SK-N-SH treated with all-trans-retinoic acid at 6 μM for 48 hours (cell line): Measurements from ENCODE around the gene CEBPA.
"Not testable (repeated sequence)": the region's sequence is repeated elsewhere in the genome, so short reads cannot be mapped to it uniquely, and the experiment has no call there.

ENCODE experiments used
- ATAC-seq: fragments of 200-7000 bp; cut with Tn5 transposase; 3 replicates; pipeline ENCODE4 v1.9.1; 2020; ENCODE audit warnings: mild to moderate bottlenecking, moderate library complexity
- ARNTL ChIP-seq: fragments of 450-650 bp; formaldehyde crosslinking; IDR thresholded peaks from 2 replicates; pipeline ENCODE4 v1.5.0; 2020; ENCODE audit warnings: low read depth, mild to moderate bottlenecking, moderate library complexity, borderline replicate concordance
- BACH2 ChIP-seq: fragments of 250-450 bp; sonication (Bioruptor Pico); IDR thresholded peaks from 2 replicates; pipeline ENCODE4 v1.9.0; 2021; ENCODE audit warnings: mild to moderate bottlenecking, borderline replicate concordance
- CSDC2 ChIP-seq: fragments of 250-450 bp; sonication (Bioruptor Pico); IDR thresholded peaks from 2 replicates; pipeline ENCODE4 v1.5.0; 2020; ENCODE audit warnings: mild to moderate bottlenecking, moderate library complexity
- ESRRG ChIP-seq: fragments of 250-450 bp; sonication (Bioruptor Pico); IDR thresholded peaks from 2 replicates; pipeline ENCODE4 v1.6.1; 2021; ENCODE audit warnings: mild to moderate bottlenecking
- ISL1 ChIP-seq: fragments of 250-450 bp; sonication (Bioruptor Pico); IDR thresholded peaks from 2 replicates; pipeline ENCODE4 v2.1.2; 2022; ENCODE audit warnings: mild to moderate bottlenecking, moderate library complexity
- OSR1 ChIP-seq: fragments of 250-450 bp; sonication (Bioruptor Pico); IDR thresholded peaks from 2 replicates; pipeline ENCODE4 v1.8.0; 2022; ENCODE audit warnings: moderate library complexity, mild to moderate bottlenecking, inconsistent platforms
- PPARA ChIP-seq: fragments of 250-450 bp; sonication (Bioruptor Pico); IDR thresholded peaks from 2 replicates; pipeline ENCODE4 v1.5.0; 2020; ENCODE audit warnings: mild to moderate bottlenecking, borderline replicate concordance
- RARB ChIP-seq: fragments of 250-450 bp; sonication (Bioruptor Pico); IDR thresholded peaks from 2 replicates; pipeline ENCODE4 v1.8.0; 2021; ENCODE audit warnings: mild to moderate bottlenecking, moderate library complexity
- SNAI2 ChIP-seq: fragments of 250-450 bp; sonication (Bioruptor Pico); IDR thresholded peaks from 2 replicates; pipeline ENCODE4 v1.5.0; 2020; ENCODE audit warnings: mild to moderate bottlenecking, moderate library complexity
- TCF4 ChIP-seq: fragments of 250-450 bp; sonication (Bioruptor Pico); IDR thresholded peaks from 2 replicates; pipeline ENCODE4 v1.8.0; 2021; ENCODE audit warnings: mild to moderate bottlenecking, moderate library complexity, borderline replicate concordance
- TOX ChIP-seq: fragments of 250-450 bp; sonication (Bioruptor Pico); IDR thresholded peaks from 2 replicates; pipeline ENCODE4 v1.8.0; 2021; ENCODE audit warnings: mild to moderate bottlenecking, moderate library complexity, borderline replicate concordance
- ZC3H10 ChIP-seq: fragments of 250-450 bp; sonication (Bioruptor Pico); IDR thresholded peaks from 2 replicates; pipeline ENCODE4 v1.5.1; 2021; ENCODE audit warnings: mild to moderate bottlenecking, moderate library complexity
- ZFP3 ChIP-seq: fragments of 250-450 bp; sonication (Bioruptor Pico); IDR thresholded peaks from 2 replicates; pipeline ENCODE4 v1.5.0; 2020; ENCODE audit warnings: mild to moderate bottlenecking, moderate library complexity
- ZFP30 ChIP-seq: fragments of 450-650 bp; formaldehyde crosslinking; IDR thresholded peaks from 2 replicates; pipeline ENCODE4 v1.5.0; 2022; ENCODE audit warnings: mild to moderate bottlenecking, moderate library complexity
- ZNF8 ChIP-seq: fragments of 450-650 bp; formaldehyde crosslinking; IDR thresholded peaks from 2 replicates; pipeline ENCODE4 v1.5.0; 2020; ENCODE audit warnings: mild to moderate bottlenecking, moderate library complexity
- TF ChIP-seq, protein P1 (sequence below): fragments of 250-450 bp; sonication (Bioruptor Pico); IDR thresholded peaks from 2 replicates; pipeline ENCODE4 v1.5.1; 2020; ENCODE audit warnings: low read depth, mild to moderate bottlenecking, moderate library complexity
- TF ChIP-seq, protein P2 (sequence below): fragments of 250-450 bp; sonication (Bioruptor Pico); IDR thresholded peaks from 2 replicates; pipeline ENCODE4 v1.5.1; 2021; ENCODE audit warnings: mild to moderate bottlenecking, moderate library complexity
- TF ChIP-seq, protein P3 (sequence below): fragments of 250-450 bp; sonication (Bioruptor Pico); IDR thresholded peaks from 2 replicates; pipeline ENCODE4 v1.8.0; 2021; ENCODE audit warnings: low read depth, mild to moderate bottlenecking, moderate library complexity, borderline replicate concordance
- TF ChIP-seq, protein P4 (sequence below): fragments of 250-450 bp; sonication (Bioruptor Pico); IDR thresholded peaks from 2 replicates; pipeline ENCODE4 v1.5.0; 2020; ENCODE audit warnings: mild to moderate bottlenecking, moderate library complexity
- TF ChIP-seq, protein P5 (sequence below): fragments of 250-450 bp; sonication (Bioruptor Pico); IDR thresholded peaks from 2 replicates; pipeline ENCODE4 v1.8.0; 2020; ENCODE audit warnings: mild to moderate bottlenecking, moderate library complexity, borderline replicate concordance

The CEBPA gene

DNA sequence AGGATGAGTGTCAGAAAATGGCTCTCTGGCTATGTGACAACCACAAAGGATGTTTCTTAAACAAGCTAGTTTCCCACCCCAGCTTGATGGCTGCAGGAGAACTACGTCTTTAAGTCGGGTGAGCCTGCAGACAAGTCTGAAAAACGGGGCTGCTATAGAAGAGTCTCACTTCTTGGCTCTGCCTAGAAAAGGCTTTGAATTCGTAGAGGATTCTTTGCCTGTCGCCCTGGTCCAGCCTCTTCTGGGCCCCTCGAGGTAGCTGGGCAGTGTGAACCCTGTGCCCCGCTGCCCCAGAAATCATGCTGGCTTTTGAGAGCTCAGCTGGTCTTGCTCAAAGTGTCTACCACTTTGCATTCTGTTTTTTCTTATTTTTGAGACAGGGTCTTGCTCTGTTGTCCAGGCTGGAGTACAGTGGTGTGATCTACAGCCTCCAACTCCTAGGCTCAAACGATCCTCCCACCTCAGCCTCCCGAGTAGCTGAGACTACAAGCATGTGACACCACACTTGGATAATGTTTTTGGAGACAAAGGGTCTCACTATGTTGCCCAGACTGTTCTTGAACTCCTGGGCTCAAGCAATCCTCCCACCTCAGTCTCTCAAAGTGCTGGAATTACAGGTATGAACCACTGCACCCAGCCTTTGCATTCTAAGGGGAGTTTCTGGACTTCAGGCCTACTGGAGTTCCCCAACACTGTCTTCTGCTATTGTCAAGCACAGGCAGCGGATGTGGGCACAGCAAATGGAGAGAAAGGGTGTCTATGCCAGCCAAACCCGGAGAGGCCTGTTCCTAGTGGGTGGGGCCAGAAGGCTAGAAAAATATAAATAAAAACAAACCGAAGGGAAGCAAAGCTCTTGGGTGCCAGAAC, 6.5 kb downstream of the CEBPA start:
- ATAC-seq, result no peak
- TF ChIP-seq BACH2 (CRISPR knock-in tag) (no peak), ZFP30 (CRISPR knock-in tag) (no peak), PPARA (CRISPR knock-in tag) (no peak), ESRRG (CRISPR knock-in tag) (no peak), CSDC2 (CRISPR knock-in tag) (no peak), TOX (no peak), ZNF8 (CRISPR knock-in tag) (no peak), ZFP3 (no peak), ISL1 (CRISPR knock-in tag) (no peak), ZC3H10 (CRISPR knock-in tag) (no peak), RARB (CRISPR knock-in tag) (no peak), ARNTL (CRISPR knock-in tag) (no peak), OSR1 (CRISPR knock-in tag) (no peak)
- TF ChIP-seq, protein P1, sequence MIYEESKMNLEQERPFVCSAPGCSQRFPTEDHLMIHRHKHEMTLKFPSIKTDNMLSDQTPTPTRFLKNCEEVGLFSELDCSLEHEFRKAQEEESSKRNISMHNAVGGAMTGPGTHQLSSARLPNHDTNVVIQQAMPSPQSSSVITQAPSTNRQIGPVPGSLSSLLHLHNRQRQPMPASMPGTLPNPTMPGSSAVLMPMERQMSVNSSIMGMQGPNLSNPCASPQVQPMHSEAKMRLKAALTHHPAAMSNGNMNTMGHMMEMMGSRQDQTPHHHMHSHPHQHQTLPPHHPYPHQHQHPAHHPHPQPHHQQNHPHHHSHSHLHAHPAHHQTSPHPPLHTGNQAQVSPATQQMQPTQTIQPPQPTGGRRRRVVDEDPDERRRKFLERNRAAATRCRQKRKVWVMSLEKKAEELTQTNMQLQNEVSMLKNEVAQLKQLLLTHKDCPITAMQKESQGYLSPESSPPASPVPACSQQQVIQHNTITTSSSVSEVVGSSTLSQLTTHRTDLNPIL (CRISPR knock-in tag), result no peak
- TF ChIP-seq, protein P2, sequence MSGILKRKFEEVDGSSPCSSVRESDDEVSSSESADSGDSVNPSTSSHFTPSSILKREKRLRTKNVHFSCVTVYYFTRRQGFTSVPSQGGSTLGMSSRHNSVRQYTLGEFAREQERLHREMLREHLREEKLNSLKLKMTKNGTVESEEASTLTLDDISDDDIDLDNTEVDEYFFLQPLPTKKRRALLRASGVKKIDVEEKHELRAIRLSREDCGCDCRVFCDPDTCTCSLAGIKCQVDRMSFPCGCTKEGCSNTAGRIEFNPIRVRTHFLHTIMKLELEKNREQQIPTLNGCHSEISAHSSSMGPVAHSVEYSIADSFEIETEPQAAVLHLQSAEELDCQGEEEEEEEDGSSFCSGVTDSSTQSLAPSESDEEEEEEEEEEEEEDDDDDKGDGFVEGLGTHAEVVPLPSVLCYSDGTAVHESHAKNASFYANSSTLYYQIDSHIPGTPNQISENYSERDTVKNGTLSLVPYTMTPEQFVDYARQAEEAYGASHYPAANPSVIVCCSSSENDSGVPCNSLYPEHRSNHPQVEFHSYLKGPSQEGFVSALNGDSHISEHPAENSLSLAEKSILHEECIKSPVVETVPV (CRISPR knock-in tag), result no peak
- TF ChIP-seq, protein P3, sequence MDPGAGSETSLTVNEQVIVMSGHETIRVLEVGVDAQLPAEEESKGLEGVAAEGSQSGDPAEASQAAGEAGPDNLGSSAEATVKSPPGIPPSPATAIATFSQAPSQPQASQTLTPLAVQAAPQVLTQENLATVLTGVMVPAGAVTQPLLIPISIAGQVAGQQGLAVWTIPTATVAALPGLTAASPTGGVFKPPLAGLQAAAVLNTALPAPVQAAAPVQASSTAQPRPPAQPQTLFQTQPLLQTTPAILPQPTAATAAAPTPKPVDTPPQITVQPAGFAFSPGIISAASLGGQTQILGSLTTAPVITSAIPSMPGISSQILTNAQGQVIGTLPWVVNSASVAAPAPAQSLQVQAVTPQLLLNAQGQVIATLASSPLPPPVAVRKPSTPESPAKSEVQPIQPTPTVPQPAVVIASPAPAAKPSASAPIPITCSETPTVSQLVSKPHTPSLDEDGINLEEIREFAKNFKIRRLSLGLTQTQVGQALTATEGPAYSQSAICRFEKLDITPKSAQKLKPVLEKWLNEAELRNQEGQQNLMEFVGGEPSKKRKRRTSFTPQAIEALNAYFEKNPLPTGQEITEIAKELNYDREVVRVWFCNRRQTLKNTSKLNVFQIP (CRISPR knock-in tag), result no peak
- TF ChIP-seq, protein P4, sequence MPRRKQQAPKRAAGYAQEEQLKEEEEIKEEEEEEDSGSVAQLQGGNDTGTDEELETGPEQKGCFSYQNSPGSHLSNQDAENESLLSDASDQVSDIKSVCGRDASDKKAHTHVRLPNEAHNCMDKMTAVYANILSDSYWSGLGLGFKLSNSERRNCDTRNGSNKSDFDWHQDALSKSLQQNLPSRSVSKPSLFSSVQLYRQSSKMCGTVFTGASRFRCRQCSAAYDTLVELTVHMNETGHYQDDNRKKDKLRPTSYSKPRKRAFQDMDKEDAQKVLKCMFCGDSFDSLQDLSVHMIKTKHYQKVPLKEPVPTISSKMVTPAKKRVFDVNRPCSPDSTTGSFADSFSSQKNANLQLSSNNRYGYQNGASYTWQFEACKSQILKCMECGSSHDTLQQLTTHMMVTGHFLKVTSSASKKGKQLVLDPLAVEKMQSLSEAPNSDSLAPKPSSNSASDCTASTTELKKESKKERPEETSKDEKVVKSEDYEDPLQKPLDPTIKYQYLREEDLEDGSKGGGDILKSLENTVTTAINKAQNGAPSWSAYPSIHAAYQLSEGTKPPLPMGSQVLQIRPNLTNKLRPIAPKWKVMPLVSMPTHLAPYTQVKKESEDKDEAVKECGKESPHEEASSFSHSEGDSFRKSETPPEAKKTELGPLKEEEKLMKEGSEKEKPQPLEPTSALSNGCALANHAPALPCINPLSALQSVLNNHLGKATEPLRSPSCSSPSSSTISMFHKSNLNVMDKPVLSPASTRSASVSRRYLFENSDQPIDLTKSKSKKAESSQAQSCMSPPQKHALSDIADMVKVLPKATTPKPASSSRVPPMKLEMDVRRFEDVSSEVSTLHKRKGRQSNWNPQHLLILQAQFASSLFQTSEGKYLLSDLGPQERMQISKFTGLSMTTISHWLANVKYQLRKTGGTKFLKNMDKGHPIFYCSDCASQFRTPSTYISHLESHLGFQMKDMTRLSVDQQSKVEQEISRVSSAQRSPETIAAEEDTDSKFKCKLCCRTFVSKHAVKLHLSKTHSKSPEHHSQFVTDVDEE (CRISPR knock-in tag), result no peak

DNA sequence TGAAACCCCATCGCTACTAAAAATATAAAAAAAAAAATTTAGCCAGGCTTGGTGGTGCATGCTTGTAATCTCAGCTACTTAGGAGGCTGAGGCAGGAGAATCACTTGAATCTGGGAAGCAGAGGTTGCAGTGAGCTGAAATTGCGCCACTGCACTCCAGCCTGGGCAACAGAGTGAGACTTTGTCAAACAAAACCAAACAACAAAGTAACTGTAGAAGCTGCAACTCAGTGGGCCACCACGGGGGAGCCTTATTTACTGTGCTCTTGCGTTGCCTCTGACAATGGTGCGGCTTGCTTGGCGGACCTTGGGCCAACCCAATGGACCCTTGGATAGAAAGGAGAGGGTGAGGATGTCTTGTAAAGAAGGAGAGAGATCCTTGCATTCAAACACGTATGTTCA, 7.3 kb downstream of the CEBPA start:
- ATAC-seq, result not testable (repeated sequence)

DNA sequence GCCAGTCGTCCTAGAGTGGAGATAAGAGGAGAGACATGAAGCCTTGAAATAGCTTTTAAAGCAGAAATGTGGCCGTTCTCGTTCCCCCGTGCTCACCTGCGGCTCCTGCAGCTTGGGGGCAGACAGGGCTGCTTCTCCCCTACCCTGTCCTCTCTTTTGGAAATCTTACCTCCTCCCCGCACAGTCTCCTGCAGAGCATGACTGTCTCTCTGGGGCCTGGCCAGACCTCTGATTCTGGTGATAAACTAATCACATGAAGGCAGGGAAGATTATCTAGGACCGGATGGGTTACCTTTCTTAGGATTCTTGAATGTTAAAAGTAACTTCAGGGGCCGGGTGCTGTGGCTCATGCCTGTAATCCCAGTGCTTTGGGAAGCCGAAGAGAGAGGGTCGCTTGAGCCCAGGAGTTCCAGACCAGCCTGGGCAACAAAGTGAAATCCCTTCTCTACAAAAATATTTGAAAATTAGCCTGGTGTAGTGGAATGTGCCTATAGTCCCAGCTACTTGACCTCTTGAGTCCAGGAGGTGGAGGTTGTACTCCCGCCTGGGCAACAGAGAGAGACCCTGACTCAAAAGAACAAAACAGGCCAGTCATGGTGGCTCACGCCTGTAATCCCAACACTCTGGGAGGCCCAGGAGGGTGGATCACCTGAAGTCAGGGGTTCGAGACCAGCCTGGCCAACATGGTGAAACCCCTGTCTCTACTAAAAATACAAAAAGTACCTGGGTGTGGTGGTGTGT, 8.1 kb downstream of the CEBPA start:
- no peak for ATAC-seq
- TF ChIP-seq, protein P5, sequence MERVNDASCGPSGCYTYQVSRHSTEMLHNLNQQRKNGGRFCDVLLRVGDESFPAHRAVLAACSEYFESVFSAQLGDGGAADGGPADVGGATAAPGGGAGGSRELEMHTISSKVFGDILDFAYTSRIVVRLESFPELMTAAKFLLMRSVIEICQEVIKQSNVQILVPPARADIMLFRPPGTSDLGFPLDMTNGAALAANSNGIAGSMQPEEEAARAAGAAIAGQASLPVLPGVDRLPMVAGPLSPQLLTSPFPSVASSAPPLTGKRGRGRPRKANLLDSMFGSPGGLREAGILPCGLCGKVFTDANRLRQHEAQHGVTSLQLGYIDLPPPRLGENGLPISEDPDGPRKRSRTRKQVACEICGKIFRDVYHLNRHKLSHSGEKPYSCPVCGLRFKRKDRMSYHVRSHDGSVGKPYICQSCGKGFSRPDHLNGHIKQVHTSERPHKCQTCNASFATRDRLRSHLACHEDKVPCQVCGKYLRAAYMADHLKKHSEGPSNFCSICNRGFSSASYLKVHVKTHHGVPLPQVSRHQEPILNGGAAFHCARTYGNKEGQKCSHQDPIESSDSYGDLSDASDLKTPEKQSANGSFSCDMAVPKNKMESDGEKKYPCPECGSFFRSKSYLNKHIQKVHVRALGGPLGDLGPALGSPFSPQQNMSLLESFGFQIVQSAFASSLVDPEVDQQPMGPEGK (CRISPR knock-in tag), result no peak
- TF ChIP-seq, protein P3 (CRISPR knock-in tag), result no peak
- TF ChIP-seq OSR1 (CRISPR knock-in tag) (no peak), TCF4 (no peak), BACH2 (CRISPR knock-in tag) (no peak), ZNF8 (CRISPR knock-in tag) (no peak), SNAI2 (no peak), RARB (CRISPR knock-in tag) (no peak)
- TF ChIP-seq, protein P4 (CRISPR knock-in tag), result no peak
- TF ChIP-seq, protein P2 (CRISPR knock-in tag), result no peak
